Globus pallidus (tissue), 1 donor: ENCODE data around the gene TMEM132E.

Experiments used
- DNase-seq: peaks from one replicate; pipeline ENCODE4 v3.0.0-alpha.2; 2015; ENCODE audit warnings: low spot score

The TMEM132E gene

GRCh38 chr17:34601416-34601815 lies 22.0 kb downstream of the TMEM132E start:
- DNase-seq = no peak

- no peak for DNase-seq
Measured at GRCh38 chr17:34603974-34604373, 24.6 kb downstream of the TMEM132E start.

- DNase-seq = no peak
Measured at GRCh38 chr17:34606763-34607162, 27.4 kb downstream of the TMEM132E start.

GRCh38 chr17:34607917-34608316 lies 28.5 kb downstream of the TMEM132E start:
- no peak for DNase-seq

- no peak for DNase-seq
Measured at GRCh38 chr17:34609210-34609609, 29.8 kb downstream of the TMEM132E start.

- DNase-seq = no peak
Measured at GRCh38 chr17:34610039-34610438, 30.7 kb downstream of the TMEM132E start.

GRCh38 chr17:34610506-34610905 lies 31.1 kb downstream of the TMEM132E start:
- no peak for DNase-seq

- DNase-seq = no peak
Measured at GRCh38 chr17:34613064-34614019, 34.0 kb downstream of the TMEM132E start.

GRCh38 chr17:34614698-34615097 lies 35.3 kb downstream of the TMEM132E start:
- no peak for DNase-seq

- DNase-seq = no peak
Measured at GRCh38 chr17:34615326-34615725, 35.9 kb downstream of the TMEM132E start.

- DNase-seq = no peak
Measured at GRCh38 chr17:34616148-34616547, 36.8 kb downstream of the TMEM132E start.

GRCh38 chr17:34617398-34617797 lies 38.0 kb downstream of the TMEM132E start:
- no peak for DNase-seq

GRCh38 chr17:34619687-34620217 lies 40.4 kb downstream of the TMEM132E start:
- DNase-seq = no peak

- DNase-seq = no peak
Measured at GRCh38 chr17:34620458-34620857, 41.1 kb downstream of the TMEM132E start.

GRCh38 chr17:34622862-34623623 lies 43.7 kb downstream of the TMEM132E start:
- DNase-seq = no peak

GRCh38 chr17:34623856-34624766 lies 44.7 kb downstream of the TMEM132E start:
- no peak for DNase-seq

GRCh38 chr17:34624767-34625383 lies 45.5 kb downstream of the TMEM132E start:
- DNase-seq = no peak

GRCh38 chr17:34626121-34626681 lies 46.8 kb downstream of the TMEM132E start:
- DNase-seq = no peak

GRCh38 chr17:34628879-34629278 lies 49.5 kb downstream of the TMEM132E start:
- no peak for DNase-seq

- DNase-seq = no peak
Measured at GRCh38 chr17:34633351-34633750, 54.0 kb downstream of the TMEM132E start.

GRCh38 chr17:34633760-34634159 lies 54.4 kb downstream of the TMEM132E start:
- no peak for DNase-seq
